ENCODE measurements around the gene ADM2.

DNA sequence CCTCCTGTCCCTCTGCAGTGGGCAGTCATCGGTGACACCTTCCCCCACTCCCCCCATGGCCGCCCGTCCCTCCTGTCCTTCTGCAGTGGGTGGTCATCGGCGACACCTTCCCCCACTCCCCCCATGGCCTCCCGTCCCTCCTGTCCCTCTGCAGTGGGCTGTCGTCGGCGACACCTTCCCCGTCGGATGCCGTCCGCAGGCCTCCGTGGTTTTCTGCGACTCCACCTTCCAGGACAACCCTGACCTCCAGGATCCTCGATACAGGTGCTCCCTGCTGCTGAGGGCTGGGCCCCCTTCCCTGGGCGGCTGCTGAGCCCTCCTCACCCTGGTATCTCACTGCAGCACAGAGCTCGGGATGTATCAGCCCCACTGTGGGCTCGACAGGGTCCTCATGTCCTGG, 7.5 kb downstream of the ADM2 start:
- TF ChIP-seq, protein P1, sequence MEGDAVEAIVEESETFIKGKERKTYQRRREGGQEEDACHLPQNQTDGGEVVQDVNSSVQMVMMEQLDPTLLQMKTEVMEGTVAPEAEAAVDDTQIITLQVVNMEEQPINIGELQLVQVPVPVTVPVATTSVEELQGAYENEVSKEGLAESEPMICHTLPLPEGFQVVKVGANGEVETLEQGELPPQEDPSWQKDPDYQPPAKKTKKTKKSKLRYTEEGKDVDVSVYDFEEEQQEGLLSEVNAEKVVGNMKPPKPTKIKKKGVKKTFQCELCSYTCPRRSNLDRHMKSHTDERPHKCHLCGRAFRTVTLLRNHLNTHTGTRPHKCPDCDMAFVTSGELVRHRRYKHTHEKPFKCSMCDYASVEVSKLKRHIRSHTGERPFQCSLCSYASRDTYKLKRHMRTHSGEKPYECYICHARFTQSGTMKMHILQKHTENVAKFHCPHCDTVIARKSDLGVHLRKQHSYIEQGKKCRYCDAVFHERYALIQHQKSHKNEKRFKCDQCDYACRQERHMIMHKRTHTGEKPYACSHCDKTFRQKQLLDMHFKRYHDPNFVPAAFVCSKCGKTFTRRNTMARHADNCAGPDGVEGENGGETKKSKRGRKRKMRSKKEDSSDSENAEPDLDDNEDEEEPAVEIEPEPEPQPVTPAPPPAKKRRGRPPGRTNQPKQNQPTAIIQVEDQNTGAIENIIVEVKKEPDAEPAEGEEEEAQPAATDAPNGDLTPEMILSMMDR (conservative IDR thresholded peaks at IDR 0.05 in 1 of 2, IDR thresholded peaks at IDR 0.05 in 1 of 2; ENCODE audit: low read depth in 1 of 2, low read length in 2 of 2): no peak
- no peak for TF ChIP-seq EZH2 (IDR thresholded peaks at IDR 0.05; ENCODE audit: low read length, missing control alignments)

Data from fibroblast of lung (primary cell).